ENCODE results near the gene OR5H2.

GRCh38 chr3:98322686-98323085 is 40.4 kb downstream of the OR5H2 start:
- TF ChIP-seq CTCF (IDR thresholded peaks at IDR 0.05; ENCODE audit: poor library complexity) (no peak), EZH2 (IDR thresholded peaks at IDR 0.05; ENCODE audit: borderline replicate concordance) (no peak)
